ENCODE data around the gene WDR36. TPM values are rescaled to one million over a fixed set of nuclear protein-coding genes. Genes with fewer than 3 reads are reported as not detected.
A peak's percentile ranks its signal among the peaks of the same experiment; 100 is the strongest.

Gene WDR36
- total and polyA plus RNA-seq, 4 donors: 3.4 to 26.1 (median 11.0) TPM

DNA sequence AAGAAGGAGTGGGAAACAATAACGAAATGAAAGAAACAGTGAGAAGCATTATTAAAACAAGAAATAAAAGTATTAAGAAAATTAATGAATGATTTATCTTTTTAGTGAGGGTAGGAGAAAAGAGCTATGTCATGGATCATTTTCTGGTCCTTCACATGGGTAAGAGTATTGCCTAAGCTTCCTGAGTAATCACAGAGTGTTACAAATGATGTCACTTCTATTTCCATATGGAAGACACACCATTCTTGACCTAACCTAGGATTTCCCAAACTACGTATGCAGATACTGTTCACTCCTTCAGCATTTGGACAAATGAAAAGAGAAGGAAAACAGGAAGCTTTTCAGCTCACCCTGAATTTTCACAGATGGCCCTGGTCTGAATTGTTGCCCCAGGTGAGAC, 23.9 kb upstream of the WDR36 start:
- no peaks in the 10 kb centered on the region for H3K4me1 ChIP-seq (ENCODE audit: control insufficient read depth in 1 of 2, insufficient read depth in 2 of 2, low read length in 2 of 2)
- DNase-seq (no peak), ATAC-seq (ENCODE audit: low FRiP score) (no peak)
- H3K36me3 ChIP-seq (ENCODE audit: control insufficient read depth in 1 of 2, insufficient read depth in 2 of 2, low read length in 1 of 2): no peaks in the 10 kb centered on the region
- WGBS, 2 donors: 79 to 82% methylated on average over 2 of the region's 2 CpGs
- no peak overlapping the region for H3K27ac ChIP-seq (ENCODE audit: low read depth in 1 of 2, low read length in 2 of 2)
- H3K9me3 ChIP-seq (ENCODE audit: control insufficient read depth, low read length): no peaks in the 10 kb centered on the region
- intact Hi-C loops (cut with DNase I): loop anchor here in 1 of 2 donors (10.0 kb wide), 1 partner anchor 313 kb away; no protein-coding TSS in a partner anchor
- H3K27me3 ChIP-seq (ENCODE audit: control insufficient read depth in 1 of 2, insufficient read depth in 2 of 2, low read length in 1 of 2): no peaks in the 10 kb centered on the region
- H3K4me3 ChIP-seq (ENCODE audit: low read length in 2 of 2): no peak overlapping the region

DNA sequence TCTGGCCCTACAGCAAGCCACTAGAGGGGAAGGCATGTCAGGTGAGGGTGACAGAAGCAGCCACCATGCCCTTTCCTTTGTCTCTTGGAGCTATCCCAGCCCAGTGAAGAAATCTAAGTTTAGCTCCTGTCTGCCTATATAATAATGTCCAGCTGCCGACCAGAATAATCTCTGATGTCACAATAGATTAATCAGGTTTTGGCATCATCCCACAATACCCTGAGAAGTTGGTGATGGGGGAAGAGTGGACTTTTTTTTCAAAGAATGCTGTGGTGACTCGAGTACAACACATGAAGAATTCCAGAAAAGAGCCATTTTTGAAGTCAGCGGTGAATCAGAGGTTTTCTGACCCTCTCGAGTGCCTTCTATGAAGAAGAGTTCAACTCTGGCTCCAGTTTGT, 22.3 kb upstream of the WDR36 start:
- Histone ChIP-seq H3K27me3 (ENCODE audit: control insufficient read depth in 1 of 2, insufficient read depth in 2 of 2, low read length in 1 of 2) (no peaks in the 10 kb centered on the region), H3K4me3 (ENCODE audit: low read length in 2 of 2) (no peak overlapping the region), H3K9me3 (ENCODE audit: control insufficient read depth, low read length) (no peaks in the 10 kb centered on the region), H3K4me1 (ENCODE audit: control insufficient read depth in 1 of 2, insufficient read depth in 2 of 2, low read length in 2 of 2) (peaks cover 0 to 3% of the 10 kb centered on the region in 2 donors), H3K36me3 (ENCODE audit: control insufficient read depth in 1 of 2, insufficient read depth in 2 of 2, low read length in 1 of 2) (no peaks in the 10 kb centered on the region), H3K27ac (ENCODE audit: low read depth in 1 of 2, low read length in 2 of 2) (no peak overlapping the region)
- 20 to 22% methylated on average over 4 of the region's 4 CpGs for WGBS, 2 donors
- ATAC-seq (ENCODE audit: low FRiP score) (no peak), DNase-seq (no peak)
- intact Hi-C loops (cut with DNase I): loop anchor here (5.0 to 10.0 kb wide), 2 partner anchors 188 to 315 kb away; no protein-coding TSS in a partner anchor

DNA sequence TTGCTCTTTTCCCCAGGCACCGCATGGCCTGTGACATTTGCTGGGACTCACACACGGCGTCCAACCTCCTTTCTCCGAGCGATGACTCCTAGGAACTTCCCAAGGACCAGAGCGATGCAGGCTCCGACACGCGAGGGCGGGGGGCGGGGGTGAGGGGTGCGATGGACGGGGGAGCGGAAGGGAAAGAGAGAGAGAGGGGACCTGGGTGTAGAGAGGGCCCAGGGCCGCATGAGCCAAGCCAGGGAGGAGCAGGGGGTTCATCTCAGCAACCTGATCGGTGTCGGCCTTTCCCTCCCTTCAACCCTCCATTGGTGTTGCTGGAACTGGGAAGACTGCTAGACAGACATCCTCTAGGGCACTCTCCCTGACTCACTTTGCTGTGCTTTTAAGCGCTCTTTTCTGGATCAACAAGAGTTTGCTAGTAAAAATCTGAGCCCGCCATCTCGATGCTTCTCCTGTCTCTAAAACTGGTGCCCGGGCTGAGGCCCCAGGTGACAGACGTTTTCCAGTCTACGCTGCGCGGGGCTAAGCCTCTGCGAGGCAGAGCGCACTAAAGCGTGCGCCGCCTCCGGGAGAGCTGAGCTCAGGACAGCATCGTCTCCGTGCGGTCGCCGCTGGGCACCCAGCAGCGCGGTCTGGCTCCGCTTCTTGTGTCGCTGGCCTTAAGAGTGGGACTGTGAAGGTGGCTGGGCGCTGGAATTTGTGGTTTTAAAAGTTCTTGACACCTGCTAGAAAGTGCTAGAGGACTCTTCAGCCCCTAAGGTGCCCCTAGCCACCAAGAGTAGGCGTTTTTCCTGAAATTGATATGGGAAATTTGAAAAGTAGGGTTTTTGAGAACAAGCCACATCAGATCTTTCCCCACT, 21.6 kb upstream of the WDR36 start:
- Histone ChIP-seq H3K27me3 (ENCODE audit: control insufficient read depth in 1 of 2, insufficient read depth in 2 of 2, low read length in 1 of 2) (no peaks in the 10 kb centered on the region), H3K4me3 (ENCODE audit: low read length in 2 of 2) (peak overlapping the region; percentile 8 to 13), H3K36me3 (ENCODE audit: control insufficient read depth in 1 of 2, insufficient read depth in 2 of 2, low read length in 1 of 2) (no peaks in the 10 kb centered on the region), H3K9me3 (ENCODE audit: control insufficient read depth, low read length) (no peaks in the 10 kb centered on the region), H3K4me1 (ENCODE audit: control insufficient read depth in 1 of 2, insufficient read depth in 2 of 2, low read length in 2 of 2) (peaks cover 0 to 5% of the 10 kb centered on the region in 2 donors), H3K27ac (ENCODE audit: low read depth in 1 of 2, low read length in 2 of 2) (no peak overlapping the region)
- peak; percentile 57 to 78 for DNase-seq
- intact Hi-C loops (cut with DNase I): loop anchor here in 1 of 2 donors (5.0 kb wide), 1 partner anchor 188 kb away; no protein-coding TSS in a partner anchor
- ATAC-seq (ENCODE audit: low FRiP score): peak; percentile 68
- 2 to 4% methylated on average over 42 of the region's 42 CpGs for WGBS, 2 donors

DNA sequence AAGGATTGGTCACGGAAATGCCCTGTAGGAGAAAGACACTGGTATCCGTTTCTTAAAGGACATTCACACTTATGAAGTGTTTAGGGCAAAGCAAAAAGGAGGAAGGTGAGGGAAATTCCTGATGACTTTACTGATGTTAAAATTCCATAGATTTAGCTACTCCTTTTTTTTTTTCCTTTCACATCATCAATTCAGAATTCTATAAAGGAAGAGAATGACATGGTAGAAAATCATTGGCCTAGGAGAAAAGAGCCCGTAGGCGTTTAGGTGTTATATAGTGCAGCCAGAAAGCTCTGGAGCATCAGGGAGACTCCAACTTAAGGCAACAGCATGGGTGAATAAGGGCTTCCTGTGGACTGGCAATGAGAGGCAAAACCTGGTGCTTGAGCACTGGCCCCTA, 20.7 kb upstream of the WDR36 start, which contains the start of gene TSLP:
Gene TSLP (plus strand): TSS at position 301 of the 400 bp plus-strand sequence. CDS start 178 bp downstream, outside the sequence.
- 87% methylated on average over 4 of the region's 4 CpGs for WGBS, 2 donors
- no peaks in the 10 kb centered on the region for H3K9me3 ChIP-seq (ENCODE audit: control insufficient read depth, low read length)
- H3K36me3 ChIP-seq (ENCODE audit: control insufficient read depth in 1 of 2, insufficient read depth in 2 of 2, low read length in 1 of 2): no peaks in the 10 kb centered on the region
- no peaks in the 10 kb centered on the region for H3K27me3 ChIP-seq (ENCODE audit: control insufficient read depth in 1 of 2, insufficient read depth in 2 of 2, low read length in 1 of 2)
- H3K4me1 ChIP-seq (ENCODE audit: control insufficient read depth in 1 of 2, insufficient read depth in 2 of 2, low read length in 2 of 2): peaks cover 0 to 5% of the 10 kb centered on the region in 2 donors
- DNase-seq: no peak
- ATAC-seq (ENCODE audit: low FRiP score): no peak
- no peak within 1 kb of the TSS for H3K27ac ChIP-seq (ENCODE audit: low read depth in 1 of 2, low read length in 2 of 2)
- intact Hi-C loops (cut with DNase I): loop anchor here in 1 of 2 donors (5.0 kb wide), 1 partner anchor 189 kb away; no protein-coding TSS in a partner anchor
- peak within 1 kb of the TSS; percentile 8 to 13 for H3K4me3 ChIP-seq (ENCODE audit: low read length in 2 of 2)

DNA sequence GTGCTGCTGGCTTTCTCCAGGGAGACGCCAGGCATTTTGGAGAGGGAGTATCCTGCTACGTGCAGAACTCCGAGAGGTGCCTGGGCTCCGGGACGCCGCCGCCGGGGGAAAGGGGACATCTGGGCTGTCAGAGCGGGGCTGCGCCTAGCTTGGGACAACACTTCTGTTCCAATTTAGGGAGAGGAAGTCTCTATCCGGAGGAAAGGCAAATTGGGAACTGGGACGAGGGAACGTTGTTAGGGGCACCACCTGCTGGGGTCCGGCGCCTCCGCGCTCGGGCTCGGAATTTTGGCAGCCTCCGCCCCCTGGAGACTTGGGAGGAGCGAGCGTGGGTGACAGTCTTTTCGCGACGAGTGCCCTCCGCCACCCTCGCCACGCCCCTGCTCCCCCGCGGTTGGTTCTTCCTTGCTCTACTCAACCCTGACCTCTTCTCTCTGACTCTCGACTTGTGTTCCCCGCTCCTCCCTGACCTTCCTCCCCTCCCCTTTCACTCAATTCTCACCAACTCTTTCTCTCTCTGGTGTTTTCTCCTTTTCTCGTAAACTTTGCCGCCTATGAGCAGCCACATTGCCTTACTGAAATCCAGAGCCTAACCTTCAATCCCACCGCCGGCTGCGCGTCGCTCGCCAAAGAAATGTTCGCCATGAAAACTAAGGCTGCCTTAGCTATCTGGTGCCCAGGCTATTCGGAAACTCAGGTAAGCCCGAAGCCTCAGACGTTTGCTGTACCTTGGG, 19.0 kb upstream of the WDR36 start:
- Histone ChIP-seq H3K36me3 (ENCODE audit: control insufficient read depth in 1 of 2, insufficient read depth in 2 of 2, low read length in 1 of 2) (no peaks in the 10 kb centered on the region), H3K4me3 (ENCODE audit: low read length in 2 of 2) (peak overlapping the region; percentile 71 to 87), H3K27me3 (ENCODE audit: control insufficient read depth in 1 of 2, insufficient read depth in 2 of 2, low read length in 1 of 2) (no peaks in the 10 kb centered on the region), H3K27ac (ENCODE audit: low read depth in 1 of 2, low read length in 2 of 2) (no peak overlapping the region), H3K4me1 (ENCODE audit: control insufficient read depth in 1 of 2, insufficient read depth in 2 of 2, low read length in 2 of 2) (peaks cover 0 to 5% of the 10 kb centered on the region in 2 donors), H3K9me3 (ENCODE audit: control insufficient read depth, low read length) (no peaks in the 10 kb centered on the region)
- DNase-seq: peak; percentile 71 to 90
- ATAC-seq (ENCODE audit: low FRiP score): peak; percentile 68
- 1% methylated on average over 36 to 44 of the region's 44 CpGs for WGBS, 2 donors
- intact Hi-C loops (cut with DNase I): loop anchor here in 1 of 2 donors (5.0 kb wide), 1 partner anchor 191 kb away; no protein-coding TSS in a partner anchor

DNA sequence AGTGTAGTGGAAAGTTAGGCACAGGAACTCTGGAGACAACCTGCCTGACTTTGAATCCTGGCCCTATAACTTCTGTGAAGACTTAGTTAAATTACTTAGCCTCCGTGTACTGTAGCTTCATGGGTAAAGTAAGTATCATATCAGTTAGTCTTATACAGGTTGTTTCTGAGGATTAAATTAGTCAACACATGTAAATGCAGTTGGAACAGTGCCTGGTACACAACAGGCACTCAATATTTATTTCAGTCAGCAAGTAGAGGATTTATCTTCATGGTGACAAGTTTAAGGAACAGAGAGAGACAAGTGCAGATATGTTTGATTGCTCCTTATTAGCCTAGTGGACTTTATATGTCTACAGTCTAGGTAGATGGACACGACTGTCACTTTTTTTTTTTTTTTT, 17.9 kb upstream of the WDR36 start:
- Histone ChIP-seq H3K36me3 (ENCODE audit: control insufficient read depth in 1 of 2, insufficient read depth in 2 of 2, low read length in 1 of 2) (no peaks in the 10 kb centered on the region), H3K4me3 (ENCODE audit: low read length in 2 of 2) (peak overlapping the region in 1 of 2 donors; percentile 87), H3K4me1 (ENCODE audit: control insufficient read depth in 1 of 2, insufficient read depth in 2 of 2, low read length in 2 of 2) (peaks cover 0 to 5% of the 10 kb centered on the region in 2 donors), H3K9me3 (ENCODE audit: control insufficient read depth, low read length) (no peaks in the 10 kb centered on the region), H3K27ac (ENCODE audit: low read depth in 1 of 2, low read length in 2 of 2) (no peak overlapping the region), H3K27me3 (ENCODE audit: control insufficient read depth in 1 of 2, insufficient read depth in 2 of 2, low read length in 1 of 2) (no peaks in the 10 kb centered on the region)
- intact Hi-C loops (cut with DNase I): loop anchor here in 1 of 2 donors (5.0 kb wide), 1 partner anchor 192 kb away; no protein-coding TSS in a partner anchor
- no peak for DNase-seq
- WGBS, 2 donors: 65 to 74% methylated on average over 2 of the region's 2 CpGs
- ATAC-seq (ENCODE audit: low FRiP score): no peak

DNA sequence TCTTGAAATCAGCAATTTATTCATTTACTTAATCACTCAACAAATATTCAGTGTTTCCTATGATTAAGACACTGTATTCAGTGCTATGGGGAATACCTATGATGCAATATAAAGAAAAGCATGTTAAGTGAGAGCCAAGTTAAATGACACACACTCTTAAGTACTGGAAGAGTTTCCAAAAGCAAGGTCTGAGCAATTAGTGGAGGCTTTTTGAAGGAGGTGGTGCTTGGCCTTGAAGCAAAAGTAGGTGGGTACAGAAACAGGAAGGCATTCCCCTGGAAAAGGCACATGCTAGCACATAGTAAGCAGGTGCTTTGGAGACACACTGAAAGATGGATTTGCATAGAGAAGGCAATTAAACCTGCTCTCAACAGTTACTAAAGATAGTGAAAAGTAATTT, 16.6 kb upstream of the WDR36 start:
- H3K36me3 ChIP-seq (ENCODE audit: control insufficient read depth in 1 of 2, insufficient read depth in 2 of 2, low read length in 1 of 2): no peaks in the 10 kb centered on the region
- H3K4me3 ChIP-seq (ENCODE audit: low read length in 2 of 2): no peak overlapping the region
- DNase-seq (no peak), ATAC-seq (ENCODE audit: low FRiP score) (no peak)
- no peaks in the 10 kb centered on the region for H3K9me3 ChIP-seq (ENCODE audit: control insufficient read depth, low read length)
- no peaks in the 10 kb centered on the region for H3K27me3 ChIP-seq (ENCODE audit: control insufficient read depth in 1 of 2, insufficient read depth in 2 of 2, low read length in 1 of 2)
- intact Hi-C loops (cut with DNase I): no loop called here
- no peak overlapping the region for H3K27ac ChIP-seq (ENCODE audit: low read depth in 1 of 2, low read length in 2 of 2)
- peaks cover 0 to 5% of the 10 kb centered on the region in 2 donors for H3K4me1 ChIP-seq (ENCODE audit: control insufficient read depth in 1 of 2, insufficient read depth in 2 of 2, low read length in 2 of 2)

DNA sequence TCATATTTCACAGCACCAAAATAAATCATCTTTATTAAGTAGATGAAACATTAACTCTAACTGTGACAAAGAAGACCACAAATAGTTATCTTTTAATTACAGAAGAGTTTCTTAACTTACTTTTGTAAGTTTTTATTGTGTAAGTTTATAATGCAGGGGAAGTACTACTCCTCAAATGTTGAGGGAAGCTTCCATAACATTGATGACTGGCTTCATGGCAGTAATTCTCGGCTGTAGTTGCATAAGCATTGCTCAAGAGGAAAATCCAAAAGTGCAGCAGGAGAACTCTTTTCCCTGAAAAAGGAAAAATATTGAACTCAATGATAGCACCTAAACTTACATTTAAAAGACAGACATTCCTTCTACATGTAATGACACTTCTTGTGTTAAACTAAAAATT, 16.1 kb upstream of the WDR36 start:
- Histone ChIP-seq H3K4me1 (ENCODE audit: control insufficient read depth in 1 of 2, insufficient read depth in 2 of 2, low read length in 2 of 2) (peaks cover 0 to 5% of the 10 kb centered on the region in 2 donors), H3K27me3 (ENCODE audit: control insufficient read depth in 1 of 2, insufficient read depth in 2 of 2, low read length in 1 of 2) (no peaks in the 10 kb centered on the region), H3K36me3 (ENCODE audit: control insufficient read depth in 1 of 2, insufficient read depth in 2 of 2, low read length in 1 of 2) (no peaks in the 10 kb centered on the region), H3K27ac (ENCODE audit: low read depth in 1 of 2, low read length in 2 of 2) (no peak overlapping the region), H3K4me3 (ENCODE audit: low read length in 2 of 2) (no peak overlapping the region), H3K9me3 (ENCODE audit: control insufficient read depth, low read length) (no peaks in the 10 kb centered on the region)
- ATAC-seq (ENCODE audit: low FRiP score) (no peak), DNase-seq (no peak)
- WGBS, 2 donors: 72 to 73% methylated on average over 1 of the region's 1 CpG
- intact Hi-C loops (cut with DNase I): no loop called here
